Neutrophil (primary cell): ENCODE data around the gene CPE.

ENCODE experiments used
- H3K27ac ChIP-seq: fragments of 200-600 bp; sonication (generic); 2 replicates; pipeline ENCODE4 v1.5.1; 2016; ENCODE audit warnings: mild to moderate bottlenecking, moderate library complexity
- H3K27me3 ChIP-seq: fragments of 200-600 bp; sonication (generic); 2 replicates; pipeline ENCODE4 v1.6.0; 2016; ENCODE audit warnings: mild to moderate bottlenecking
- H3K36me3 ChIP-seq: fragments of 200-600 bp; sonication (generic); 2 replicates; pipeline ENCODE4 v1.5.1; 2017
- H3K4me1 ChIP-seq, 2 experiments: fragments of 200-600 bp in 1 of 2; sonication (generic) in 1 of 2; 1 replicate in 1 of 2; 2 replicates in 1 of 2; pipeline versions ENCODE4 v1.5.1 to v1.6.1; 2013 to 2016; ENCODE audit warnings: low read depth in 1 of 2, low read length in 1 of 2, mild to moderate bottlenecking in 1 of 2, moderate library complexity in 1 of 2; ENCODE audit not compliant: control insufficient read depth in 1 of 2, insufficient read depth in 1 of 2
- H3K4me3 ChIP-seq, 2 experiments: fragments of 200-600 bp in 1 of 2; sonication (generic) in 1 of 2; 1 replicate in 1 of 2; 2 replicates in 1 of 2; pipeline ENCODE4 v1.5.1; 2013 to 2016; ENCODE audit warnings: low read depth in 1 of 2, low read length in 1 of 2, mild to moderate bottlenecking in 1 of 2, moderate library complexity in 1 of 2
- H3K9me3 ChIP-seq: fragments of 200-600 bp; sonication (generic); 2 replicates; pipeline ENCODE4 v1.5.1; 2016
- TF ChIP-seq, protein P1 (sequence below): fragments of 200-600 bp; sonication (generic); IDR thresholded peaks from 2 replicates; pipeline ENCODE4 v1.5.1; 2016; ENCODE audit warnings: antibody characterized with exemption

Gene CPE

DNA sequence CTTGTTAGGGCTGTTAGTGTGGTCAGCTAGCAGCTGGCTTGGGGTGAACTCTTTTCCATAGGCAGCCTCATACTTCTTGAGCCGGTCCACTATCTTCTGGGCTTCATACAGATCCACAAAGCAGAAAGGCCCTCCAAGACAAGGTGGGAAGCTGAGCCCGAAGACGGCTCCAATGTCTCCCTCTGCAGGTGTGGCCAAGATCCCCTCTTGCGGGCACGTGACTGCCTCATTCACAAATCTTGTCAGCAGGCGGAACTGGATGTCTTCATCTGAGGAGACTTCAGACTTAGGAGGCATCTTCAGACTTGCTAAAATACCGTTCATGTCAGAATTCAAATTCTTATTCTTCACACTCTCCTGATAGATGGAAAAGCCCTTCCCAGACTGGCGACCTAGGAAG, 25.3 kb downstream of the CPE start:
- TF ChIP-seq, protein P1, sequence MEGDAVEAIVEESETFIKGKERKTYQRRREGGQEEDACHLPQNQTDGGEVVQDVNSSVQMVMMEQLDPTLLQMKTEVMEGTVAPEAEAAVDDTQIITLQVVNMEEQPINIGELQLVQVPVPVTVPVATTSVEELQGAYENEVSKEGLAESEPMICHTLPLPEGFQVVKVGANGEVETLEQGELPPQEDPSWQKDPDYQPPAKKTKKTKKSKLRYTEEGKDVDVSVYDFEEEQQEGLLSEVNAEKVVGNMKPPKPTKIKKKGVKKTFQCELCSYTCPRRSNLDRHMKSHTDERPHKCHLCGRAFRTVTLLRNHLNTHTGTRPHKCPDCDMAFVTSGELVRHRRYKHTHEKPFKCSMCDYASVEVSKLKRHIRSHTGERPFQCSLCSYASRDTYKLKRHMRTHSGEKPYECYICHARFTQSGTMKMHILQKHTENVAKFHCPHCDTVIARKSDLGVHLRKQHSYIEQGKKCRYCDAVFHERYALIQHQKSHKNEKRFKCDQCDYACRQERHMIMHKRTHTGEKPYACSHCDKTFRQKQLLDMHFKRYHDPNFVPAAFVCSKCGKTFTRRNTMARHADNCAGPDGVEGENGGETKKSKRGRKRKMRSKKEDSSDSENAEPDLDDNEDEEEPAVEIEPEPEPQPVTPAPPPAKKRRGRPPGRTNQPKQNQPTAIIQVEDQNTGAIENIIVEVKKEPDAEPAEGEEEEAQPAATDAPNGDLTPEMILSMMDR, result no peak
- Histone ChIP-seq H3K4me3 (no peak overlapping the region), H3K27ac (no peak overlapping the region), H3K36me3 (no peaks in the 10 kb centered on the region), H3K27me3 (no peaks in the 10 kb centered on the region), H3K9me3 (no peaks in the 10 kb centered on the region), H3K4me1 (no peaks in the 10 kb centered on the region)

GRCh38 chr4:165404696-165405095, 25.9 kb downstream of the CPE start:
- Histone ChIP-seq H3K4me1 (no peaks in the 10 kb centered on the region), H3K27ac (no peak overlapping the region), H3K27me3 (no peaks in the 10 kb centered on the region), H3K36me3 (no peaks in the 10 kb centered on the region), H3K4me3 (no peak overlapping the region), H3K9me3 (no peaks in the 10 kb centered on the region)
- TF ChIP-seq, protein P1, result no peak

GRCh38 chr4:165410214-165410613, 31.4 kb downstream of the CPE start:
- Histone ChIP-seq H3K9me3 (no peaks in the 10 kb centered on the region), H3K27ac (no peak overlapping the region), H3K36me3 (no peaks in the 10 kb centered on the region), H3K4me3 (no peak overlapping the region), H3K4me1 (no peaks in the 10 kb centered on the region), H3K27me3 (no peaks in the 10 kb centered on the region)
- TF ChIP-seq, protein P1, result no peak

DNA sequence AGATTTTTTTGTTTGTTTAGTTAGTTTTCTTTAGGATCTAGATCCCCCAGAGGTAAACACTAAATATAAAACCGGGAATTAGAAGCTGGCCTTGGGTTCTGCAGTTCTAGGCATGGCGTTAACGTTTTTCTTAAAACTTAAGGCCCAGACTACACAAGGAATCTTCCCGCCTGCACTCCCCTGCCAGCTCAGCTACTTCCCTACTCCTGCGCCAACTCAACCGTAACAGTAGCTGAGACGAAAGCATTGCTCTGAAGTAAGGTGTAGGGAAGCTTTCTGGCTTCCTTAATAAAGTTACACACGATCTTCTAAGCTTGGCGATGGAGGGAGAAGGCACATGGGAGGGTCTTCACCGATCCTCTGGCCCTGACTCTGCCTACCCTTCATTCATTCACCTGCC, 37.1 kb downstream of the CPE start:
- H3K36me3 ChIP-seq, result no peaks in the 10 kb centered on the region
- H3K27me3 ChIP-seq, result peaks cover 3% of the 10 kb centered on the region
- no peaks in the 10 kb centered on the region for H3K4me1 ChIP-seq
- TF ChIP-seq, protein P1, result no peak
- H3K27ac ChIP-seq, result no peak overlapping the region
- no peaks in the 10 kb centered on the region for H3K9me3 ChIP-seq
- H3K4me3 ChIP-seq, result no peak overlapping the region

- Histone ChIP-seq H3K27ac (no peak overlapping the region), H3K9me3 (no peaks in the 10 kb centered on the region), H3K4me3 (no peak overlapping the region), H3K27me3 (peaks cover 3% of the 10 kb centered on the region), H3K36me3 (no peaks in the 10 kb centered on the region), H3K4me1 (no peaks in the 10 kb centered on the region)
- TF ChIP-seq, protein P1, result no peak
Observed at GRCh38 chr4:165418073-165418472, 39.3 kb downstream of the CPE start.

- Histone ChIP-seq H3K4me3 (no peak overlapping the region), H3K27ac (no peak overlapping the region), H3K27me3 (no peaks in the 10 kb centered on the region), H3K36me3 (no peaks in the 10 kb centered on the region), H3K4me1 (no peaks in the 10 kb centered on the region), H3K9me3 (no peaks in the 10 kb centered on the region)
- TF ChIP-seq, protein P1, result no peak
Observed at GRCh38 chr4:165425629-165426028, 46.8 kb downstream of the CPE start.
